ENCODE data around the gene ITPK1. TPM values are rescaled to one million over a fixed set of nuclear protein-coding genes. Genes with fewer than 3 reads are reported as not detected.

The ITPK1 gene
- total and polyA plus RNA-seq, 10 of the 15 experiments (the other 5 are each of a cell fraction or from before 2014, with no cell fraction given), result 1.3 to 73.2 (median 27.0) TPM

DNA sequence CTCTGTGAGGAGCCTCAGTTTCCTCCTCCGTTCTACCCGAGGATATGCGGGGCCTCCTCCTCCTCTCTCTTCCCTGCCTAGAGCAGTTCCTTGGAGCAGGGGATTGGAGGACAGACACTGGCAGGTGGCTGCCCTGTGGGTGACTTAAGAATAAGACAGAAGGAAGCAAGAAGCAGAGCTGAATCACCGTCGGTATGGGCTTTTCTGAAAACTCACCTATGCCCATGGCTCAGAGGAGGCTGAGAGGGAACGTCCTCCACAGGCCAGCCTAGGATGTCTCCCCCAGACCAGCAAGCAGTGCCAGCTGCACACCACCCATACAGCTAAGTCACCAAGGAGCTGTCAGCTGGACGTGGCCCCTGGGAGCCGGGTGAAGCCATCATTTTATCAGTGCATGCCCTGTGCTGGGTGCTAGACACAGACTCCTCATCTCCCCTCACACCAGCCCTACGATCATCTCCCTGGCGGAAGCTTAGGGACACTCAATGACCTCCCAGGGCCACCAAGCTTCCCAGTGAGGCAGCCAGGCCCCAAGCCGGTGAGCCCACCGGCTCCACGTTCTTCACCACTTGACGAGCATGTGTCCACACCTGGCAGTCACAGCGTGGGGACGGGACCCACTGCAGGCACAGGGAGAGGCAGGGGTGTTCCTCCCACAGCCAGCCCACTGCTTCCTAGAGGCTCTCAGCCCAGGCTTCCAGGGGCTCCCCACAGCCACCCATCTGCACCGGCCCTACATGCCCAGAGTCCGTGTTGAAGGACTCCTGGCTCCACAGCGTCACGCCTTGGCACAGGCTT, 21.4 kb downstream of the ITPK1 start:
- POLR2A ChIA-PET, result no interaction called here
- Histone ChIP-seq H3K36me3 (ENCODE audit: control insufficient read depth in 2 of 2, insufficient read depth in 2 of 2, low read length in 1 of 2) (peaks cover 0 to 4% of the 10 kb centered on the region in 2 experiments; a peak in 2 of 4 replicates), H3K9ac (ENCODE audit: control insufficient read depth, insufficient read depth, low read length) (no peak overlapping the region), H2AFZ (ENCODE audit: control insufficient read depth, low read depth, low read length) (no peak overlapping the region), H3K9me3 (replicated peaks; ENCODE audit: control insufficient read depth, insufficient read depth, low read length) (no peaks in the 10 kb centered on the region), H3K27ac (ENCODE audit: control insufficient read depth, insufficient read depth) (no peak overlapping the region), H3K4me1 (ENCODE audit: control insufficient read depth, insufficient read depth, low read length) (no peaks in the 10 kb centered on the region), H4K20me1 (ENCODE audit: control insufficient read depth, insufficient read depth) (no peaks in the 10 kb centered on the region), H3K4me3 (no peak overlapping the region), H3K27me3 (replicated peaks in 1 of 2; ENCODE audit: control insufficient read depth in 2 of 2, insufficient read depth in 2 of 2, low read length in 1 of 2) (no peaks in the 10 kb centered on the region), H3K79me2 (ENCODE audit: control insufficient read depth, insufficient read depth, low read length) (peaks cover 7% of the 10 kb centered on the region), H3K4me2 (ENCODE audit: control insufficient read depth, insufficient read depth) (no peak overlapping the region)
- DNase-seq (ENCODE audit: low read depth, low spot score) (no peak), ATAC-seq (no peak), FAIRE-seq (no peak)
- 91% methylated on average over 20 of the region's 20 CpGs for WGBS (ENCODE audit: insufficient coverage, insufficient replicate concordance, low lambda C conversion rate, missing lambda C conversion rate)
- no TSS peak for BruUV-seq (replicated peaks)
- TF ChIP-seq RBBP5 (conservative IDR thresholded peaks at IDR 0.05) (no peak), NR2F1 (conservative IDR thresholded peaks at IDR 0.05) (no peak), MXI1 (IDR thresholded peaks at IDR 0.05; ENCODE audit: low read depth, low read length) (no peak)
- RAD21 ChIA-PET (ENCODE audit: unreplicated experiment), result no interaction called here
- intact Hi-C loops (cut with micrococcal nuclease; ENCODE audit: unreplicated experiment) (no loop called here), in situ Hi-C loops (cut with MboI) (no loop called here)
- CTCF ChIA-PET, result interaction anchor here (1.1 kb wide), 1 partner anchor 19 kb away, joined by 5 read pairs; no protein-coding TSS in a partner anchor
- SMC1A ChIA-PET (ENCODE audit: uncharacterized antibody, unreplicated experiment), result no interaction called here

DNA sequence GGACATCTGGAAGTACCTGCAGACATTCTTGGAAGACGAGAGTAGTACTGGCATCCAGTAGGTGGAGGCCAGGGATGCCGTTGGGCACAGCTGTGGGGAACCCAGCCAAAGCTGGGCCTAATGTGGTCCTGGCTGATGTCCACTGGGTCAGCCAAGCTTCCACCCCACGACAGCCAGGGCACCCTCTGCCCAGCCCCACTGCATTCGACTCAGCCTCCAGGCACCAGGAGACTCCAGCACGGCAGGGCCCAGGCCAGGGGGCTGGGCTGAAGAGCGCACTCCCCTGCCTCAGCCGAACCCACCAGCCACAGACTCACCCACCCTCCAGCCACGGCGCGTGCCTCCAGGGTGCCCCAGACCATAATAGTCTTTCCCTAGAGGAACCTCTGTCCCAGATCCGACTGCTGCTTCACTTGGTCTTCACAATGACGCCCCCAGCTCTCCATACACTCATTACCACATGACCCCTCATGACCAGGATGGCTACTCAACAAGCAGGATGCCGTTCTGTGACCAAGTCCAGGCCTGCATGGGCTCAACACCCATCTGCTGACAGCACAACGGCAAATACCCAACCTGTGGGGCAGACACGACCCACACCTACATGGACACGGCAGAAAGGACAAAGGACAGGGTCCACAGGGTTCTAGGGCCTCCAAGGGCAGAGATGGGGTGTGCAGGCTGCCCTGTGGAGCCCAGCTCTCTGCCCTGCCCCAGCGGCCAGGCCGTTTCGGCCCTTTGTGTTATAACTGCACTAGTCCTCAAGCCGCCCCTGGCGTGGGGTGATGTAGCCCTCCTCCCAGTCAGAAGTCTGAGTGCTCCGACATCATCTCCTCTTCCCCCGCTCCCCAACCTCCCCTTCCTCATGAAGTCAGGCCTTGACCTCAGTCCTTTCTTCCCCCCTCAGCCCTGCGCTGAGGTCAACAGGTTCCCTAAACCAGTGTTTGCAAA, 22.8 kb downstream of the ITPK1 start:
- H4K20me1 ChIP-seq (ENCODE audit: control insufficient read depth, insufficient read depth), result no peaks in the 10 kb centered on the region
- WGBS (ENCODE audit: insufficient coverage, insufficient replicate concordance, low lambda C conversion rate, missing lambda C conversion rate), result 82% methylated on average over 21 of the region's 24 CpGs
- no peaks in the 10 kb centered on the region for H3K9me3 ChIP-seq (replicated peaks; ENCODE audit: control insufficient read depth, insufficient read depth, low read length)
- peaks cover 10% of the 10 kb centered on the region for H3K79me2 ChIP-seq (ENCODE audit: control insufficient read depth, insufficient read depth, low read length)
- BruUV-seq (replicated peaks), result no TSS peak
- in situ Hi-C loops (cut with MboI) (no loop called here), intact Hi-C loops (cut with micrococcal nuclease; ENCODE audit: unreplicated experiment) (no loop called here)
- ChIA-PET RAD21 (ENCODE audit: unreplicated experiment) (no interaction called here), SMC1A (ENCODE audit: uncharacterized antibody, unreplicated experiment) (no interaction called here), POLR2A (no interaction called here), CTCF (no interaction called here)
- no peak overlapping the region for H3K4me2 ChIP-seq (ENCODE audit: control insufficient read depth, insufficient read depth)
- no peak overlapping the region for H2AFZ ChIP-seq (ENCODE audit: control insufficient read depth, low read depth, low read length)
- DNase-seq (ENCODE audit: low read depth, low spot score) (no peak), ATAC-seq (no peak), FAIRE-seq (no peak)
- no peaks in the 10 kb centered on the region for H3K27me3 ChIP-seq (replicated peaks in 1 of 2; ENCODE audit: control insufficient read depth in 2 of 2, insufficient read depth in 2 of 2, low read length in 1 of 2)
- TF ChIP-seq SRF (IDR thresholded peaks at IDR 0.05; ENCODE audit: low read depth in 2 of 2, low read length in 2 of 2) (no peak), SREBF2 (IDR thresholded peaks at IDR 0.05; ENCODE audit: low read length) (no peak), SP1 (IDR thresholded peaks at IDR 0.05; ENCODE audit: low read depth, low read length) (no peak), NBN (IDR thresholded peaks at IDR 0.05) (no peak)
- TF ChIP-seq, protein P1, sequence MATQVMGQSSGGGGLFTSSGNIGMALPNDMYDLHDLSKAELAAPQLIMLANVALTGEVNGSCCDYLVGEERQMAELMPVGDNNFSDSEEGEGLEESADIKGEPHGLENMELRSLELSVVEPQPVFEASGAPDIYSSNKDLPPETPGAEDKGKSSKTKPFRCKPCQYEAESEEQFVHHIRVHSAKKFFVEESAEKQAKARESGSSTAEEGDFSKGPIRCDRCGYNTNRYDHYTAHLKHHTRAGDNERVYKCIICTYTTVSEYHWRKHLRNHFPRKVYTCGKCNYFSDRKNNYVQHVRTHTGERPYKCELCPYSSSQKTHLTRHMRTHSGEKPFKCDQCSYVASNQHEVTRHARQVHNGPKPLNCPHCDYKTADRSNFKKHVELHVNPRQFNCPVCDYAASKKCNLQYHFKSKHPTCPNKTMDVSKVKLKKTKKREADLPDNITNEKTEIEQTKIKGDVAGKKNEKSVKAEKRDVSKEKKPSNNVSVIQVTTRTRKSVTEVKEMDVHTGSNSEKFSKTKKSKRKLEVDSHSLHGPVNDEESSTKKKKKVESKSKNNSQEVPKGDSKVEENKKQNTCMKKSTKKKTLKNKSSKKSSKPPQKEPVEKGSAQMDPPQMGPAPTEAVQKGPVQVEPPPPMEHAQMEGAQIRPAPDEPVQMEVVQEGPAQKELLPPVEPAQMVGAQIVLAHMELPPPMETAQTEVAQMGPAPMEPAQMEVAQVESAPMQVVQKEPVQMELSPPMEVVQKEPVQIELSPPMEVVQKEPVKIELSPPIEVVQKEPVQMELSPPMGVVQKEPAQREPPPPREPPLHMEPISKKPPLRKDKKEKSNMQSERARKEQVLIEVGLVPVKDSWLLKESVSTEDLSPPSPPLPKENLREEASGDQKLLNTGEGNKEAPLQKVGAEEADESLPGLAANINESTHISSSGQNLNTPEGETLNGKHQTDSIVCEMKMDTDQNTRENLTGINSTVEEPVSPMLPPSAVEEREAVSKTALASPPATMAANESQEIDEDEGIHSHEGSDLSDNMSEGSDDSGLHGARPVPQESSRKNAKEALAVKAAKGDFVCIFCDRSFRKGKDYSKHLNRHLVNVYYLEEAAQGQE (IDR thresholded peaks at IDR 0.05; ENCODE audit: low read depth, low read length), result no peak
- peaks cover 0 to 4% of the 10 kb centered on the region in 2 experiments; a peak in 2 of 4 replicates for H3K36me3 ChIP-seq (ENCODE audit: control insufficient read depth in 2 of 2, insufficient read depth in 2 of 2, low read length in 1 of 2)
- H3K9ac ChIP-seq (ENCODE audit: control insufficient read depth, insufficient read depth, low read length), result no peak overlapping the region
- no peak overlapping the region for H3K27ac ChIP-seq (ENCODE audit: control insufficient read depth, insufficient read depth)
- H3K4me3 ChIP-seq, result no peak overlapping the region
- H3K4me1 ChIP-seq (ENCODE audit: control insufficient read depth, insufficient read depth, low read length), result no peaks in the 10 kb centered on the region

All from GM12878 (cell line).